Stimulated activated CD4-positive, alpha-beta T cell treated with anti-CD3 and anti-CD28 coated beads, Interleukin-4, amount 100 ng/mL, for 24 hours (primary cell): ENCODE measurements around the gene RPS25.
"Not testable (repeated sequence)": the region's sequence is repeated elsewhere in the genome, so short reads cannot be mapped to it uniquely, and the experiment has no call there.

Source experiments
- DNase-seq: peaks from one replicate; pipeline ENCODE4 v3.0.0-alpha.2; 2020

Gene RPS25

GRCh38 chr11:119018074-119018938 is at the start of gene RPS25, which contains the start of gene TRAPPC4:
TSS of gene RPS25 (minus strand) at chr11:119018343. CDS start at chr11:119018284, 59 bp downstream.
TSS of gene TRAPPC4 (plus strand) at chr11:119018766. CDS start at chr11:119018796, 30 bp downstream.
- peak; percentile 97 for DNase-seq

DNA sequence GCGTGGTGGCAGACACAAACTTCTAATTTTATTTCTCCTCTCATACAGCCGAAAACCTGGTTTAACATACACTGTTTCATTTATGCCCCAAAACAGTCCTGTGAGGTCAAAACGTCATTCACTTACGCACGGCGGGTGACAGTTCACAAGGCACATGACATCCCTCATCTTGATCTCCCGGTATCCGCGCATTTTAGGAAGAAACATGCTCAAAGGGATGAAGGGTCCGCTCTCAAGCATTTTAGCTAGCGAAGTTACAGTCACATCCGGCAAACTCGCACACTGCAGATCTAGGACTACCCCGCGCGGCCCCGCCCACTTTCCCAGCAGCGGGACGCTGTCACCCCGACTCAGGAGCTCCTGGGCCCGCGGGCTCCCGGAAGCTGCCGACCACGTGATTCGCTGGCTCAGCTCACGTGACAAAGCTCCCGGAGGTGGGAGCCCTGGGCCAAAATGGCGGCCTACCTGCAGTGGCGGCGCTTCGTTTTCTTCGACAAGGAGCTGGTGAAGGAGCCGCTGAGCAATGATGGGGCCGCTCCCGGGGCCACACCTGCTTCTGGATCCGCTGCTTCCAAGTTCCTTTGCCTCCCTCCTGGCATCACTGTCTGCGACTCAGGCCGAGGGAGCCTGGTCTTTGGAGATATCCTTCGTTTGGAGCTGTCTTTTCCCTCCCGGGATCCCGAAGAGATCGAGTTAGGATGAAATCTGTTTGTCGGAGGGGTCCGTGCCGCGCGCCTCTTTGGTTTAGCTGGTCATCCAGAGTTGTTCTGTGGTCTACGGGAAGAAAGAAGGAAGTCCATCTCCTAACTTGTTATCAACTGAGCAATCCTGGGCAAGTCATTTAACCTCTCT is 49.5 kb upstream of the RPS25 start, which contains the start of gene VPS11:
Gene VPS11 (plus strand): TSS at position 448 of the 852 bp plus-strand sequence. CDS start 6 bp downstream, at position 454.
- DNase-seq: peak; percentile 99

- DNase-seq: peak; percentile 52
Observed at GRCh38 chr11:119065369-119065768, 47.2 kb upstream of the RPS25 start.

GRCh38 chr11:119062779-119063178 is 44.6 kb upstream of the RPS25 start:
- no peak for DNase-seq

- no peak for DNase-seq
Observed at GRCh38 chr11:119061256-119061655, 43.1 kb upstream of the RPS25 start.

- not testable (repeated sequence) for DNase-seq
Observed at GRCh38 chr11:119059128-119059527, 41.0 kb upstream of the RPS25 start.

GRCh38 chr11:119057000-119057769 is 39.0 kb upstream of the RPS25 start, which contains the start of gene HYOU1:
TSS of gene HYOU1 (minus strand) at chr11:119057205. CDS start at chr11:119056160, 1,045 bp downstream.
- DNase-seq: peak; percentile 99

GRCh38 chr11:119056421-119056999 is 38.4 kb upstream of the RPS25 start:
- peak; percentile 42 for DNase-seq

DNA sequence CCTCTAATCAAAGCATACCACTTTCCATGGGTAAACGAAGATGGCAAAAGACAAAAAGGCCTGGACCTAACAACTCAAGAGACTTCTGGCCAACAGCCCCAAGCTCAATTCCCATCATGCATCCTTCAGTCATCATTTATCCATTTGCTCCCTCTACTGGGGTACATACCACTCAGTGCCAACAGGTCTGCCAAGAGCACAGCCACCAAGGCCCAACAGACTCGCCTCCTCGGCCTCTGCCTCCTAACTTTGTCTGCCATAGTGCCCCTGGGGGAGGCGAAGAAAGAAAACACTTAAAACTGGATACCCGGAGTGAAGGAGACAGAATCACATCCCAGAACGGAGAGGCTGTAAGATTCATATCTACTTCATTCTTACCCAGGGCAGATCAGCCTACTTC is 37.8 kb upstream of the RPS25 start:
- DNase-seq: no peak

DNA sequence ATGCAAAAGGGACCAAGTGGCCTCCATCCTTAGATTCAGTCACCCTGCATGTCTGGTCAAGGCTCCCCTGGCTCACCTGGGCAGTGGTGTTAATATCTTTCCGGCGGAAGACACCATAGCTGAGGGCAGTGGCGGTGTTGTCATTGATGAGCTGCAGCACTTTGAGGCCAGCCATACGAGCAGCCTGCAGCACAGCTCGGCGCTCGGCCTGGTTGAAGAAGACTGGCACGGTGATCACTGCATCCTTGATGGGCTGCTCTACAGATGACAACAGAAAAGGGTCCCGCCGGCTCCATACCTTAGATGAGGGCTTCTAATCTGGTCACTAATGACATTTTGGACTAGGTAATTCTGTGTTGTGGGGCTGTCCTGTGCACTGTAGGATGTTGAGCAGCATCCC is 36.3 kb upstream of the RPS25 start:
- no peak for DNase-seq

- DNase-seq: no peak
Observed at GRCh38 chr11:119052163-119052814, 34.1 kb upstream of the RPS25 start.

DNA sequence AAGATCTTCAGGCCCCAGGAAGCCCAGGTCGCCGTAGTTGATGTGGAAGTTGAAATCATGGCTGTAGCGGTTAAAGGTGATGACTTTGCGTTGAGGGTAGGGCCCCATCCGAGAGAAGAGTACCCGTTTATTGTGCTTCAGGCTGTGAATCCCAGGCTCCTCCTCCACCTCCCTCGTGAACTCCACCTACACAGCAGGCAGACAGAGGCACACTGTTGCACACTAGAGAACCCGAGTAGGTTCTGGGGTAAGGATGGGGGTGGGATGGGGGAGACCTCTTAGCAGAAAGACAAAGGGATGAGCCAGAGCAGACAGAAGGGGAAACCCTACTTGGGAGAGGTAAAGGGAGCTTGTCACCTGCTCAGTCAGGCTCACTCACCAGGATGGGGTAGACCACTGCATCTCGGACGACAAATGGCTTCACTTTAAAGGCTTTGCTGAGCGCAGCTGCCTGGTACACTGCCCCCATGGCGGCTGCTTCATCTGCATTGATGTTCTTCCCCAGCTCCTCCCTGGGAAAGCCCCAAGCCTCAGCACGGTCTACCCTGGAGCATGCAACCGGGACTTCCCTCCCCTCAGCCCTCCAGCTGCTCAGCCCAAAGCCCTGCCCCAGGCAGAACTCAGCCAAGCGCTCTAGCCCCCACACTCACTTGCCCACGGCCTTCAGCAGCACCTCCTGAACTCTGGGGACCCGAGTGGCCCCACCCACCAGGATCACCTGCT is 33.5 kb upstream of the RPS25 start:
- no peak for DNase-seq

DNA sequence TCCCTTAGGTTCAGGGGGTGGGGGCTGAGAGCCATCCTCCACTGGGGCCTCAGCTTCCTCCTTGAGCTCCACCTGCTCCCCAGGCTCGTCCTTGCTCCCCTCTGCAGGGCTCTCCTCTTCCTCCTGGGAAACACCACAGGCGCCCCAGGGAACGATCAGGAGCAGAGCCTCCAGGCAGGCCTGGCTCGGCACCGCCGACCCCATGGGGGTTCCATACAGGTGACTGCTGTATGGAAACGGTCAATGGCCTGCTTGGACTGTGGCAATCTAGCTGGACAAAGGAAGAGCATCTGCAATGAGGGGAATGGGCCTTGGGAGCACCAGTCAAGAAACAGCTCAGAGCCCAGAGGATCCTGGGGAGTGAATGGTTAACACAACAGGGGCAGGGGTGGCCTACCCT is 30.9 kb upstream of the RPS25 start:
- no peak for DNase-seq

GRCh38 chr11:119048644-119049043 is 30.5 kb upstream of the RPS25 start:
- no peak for DNase-seq

GRCh38 chr11:119047205-119047604 is 29.1 kb upstream of the RPS25 start:
- DNase-seq: no peak

- no peak for DNase-seq
Observed at GRCh38 chr11:119046489-119046888, 28.3 kb upstream of the RPS25 start.

DNA sequence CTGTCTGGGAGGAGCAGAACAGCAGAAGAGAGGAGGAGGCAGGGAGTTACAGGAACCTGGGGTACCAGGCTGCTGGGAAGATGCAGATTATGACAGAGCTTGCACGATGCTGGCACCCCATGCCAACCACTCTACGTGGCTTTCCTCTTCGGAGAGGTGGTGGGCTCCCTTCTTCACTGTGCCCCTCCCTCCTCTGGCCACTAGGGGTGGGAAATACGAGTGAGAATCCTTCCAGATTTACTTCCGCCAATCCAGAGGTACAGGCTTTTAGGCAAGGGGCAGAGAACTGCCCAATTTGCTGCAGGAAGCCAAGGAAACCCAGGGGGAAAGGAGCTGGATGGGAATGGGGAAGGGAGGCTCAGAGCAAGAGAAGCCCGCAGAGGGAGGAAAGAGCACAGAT is 26.6 kb upstream of the RPS25 start:
- no peak for DNase-seq

DNA sequence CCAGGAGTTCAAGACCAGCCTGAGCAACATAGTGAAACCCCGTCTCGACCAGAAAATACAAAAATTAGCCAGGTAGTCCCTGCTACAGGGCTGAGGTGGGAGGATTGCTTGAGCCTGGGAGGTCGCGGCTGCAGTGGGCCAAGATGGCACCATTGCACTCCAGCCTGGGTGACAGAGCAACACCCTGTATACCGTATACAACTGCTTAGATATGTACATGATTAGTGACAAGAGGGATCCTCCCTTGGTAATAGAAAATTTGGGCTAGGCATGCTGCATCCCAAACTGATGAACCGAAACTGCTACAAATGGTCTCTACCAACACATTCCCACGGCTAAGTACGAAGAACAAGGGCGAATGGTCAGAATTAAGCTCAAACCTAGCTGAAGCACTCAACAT is 24.8 kb upstream of the RPS25 start:
- no peak for DNase-seq

- DNase-seq: no peak
Observed at GRCh38 chr11:119041821-119042514, 23.8 kb upstream of the RPS25 start.

DNA sequence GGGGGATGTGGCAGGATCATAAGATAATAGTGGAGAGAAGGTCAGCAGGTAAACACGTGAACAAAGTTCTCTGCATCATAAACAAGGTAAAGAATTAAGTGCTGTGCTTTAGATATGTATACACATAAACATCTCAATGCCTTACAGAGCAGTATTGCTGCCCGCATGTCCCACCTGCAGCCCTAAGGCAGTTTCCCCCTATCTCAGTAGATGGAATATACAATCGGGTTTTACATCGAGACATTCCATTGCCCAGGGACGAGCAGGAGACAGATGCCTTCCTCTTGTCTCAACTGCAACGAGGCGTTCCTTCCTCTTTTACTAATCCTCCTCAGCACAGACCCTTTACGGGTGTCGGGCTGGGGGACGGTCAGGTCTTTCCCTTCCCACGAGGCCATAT is 21.3 kb upstream of the RPS25 start:
- DNase-seq: not testable (repeated sequence)
